ENCODE results near the gene RARB.

Gene RARB

DNA sequence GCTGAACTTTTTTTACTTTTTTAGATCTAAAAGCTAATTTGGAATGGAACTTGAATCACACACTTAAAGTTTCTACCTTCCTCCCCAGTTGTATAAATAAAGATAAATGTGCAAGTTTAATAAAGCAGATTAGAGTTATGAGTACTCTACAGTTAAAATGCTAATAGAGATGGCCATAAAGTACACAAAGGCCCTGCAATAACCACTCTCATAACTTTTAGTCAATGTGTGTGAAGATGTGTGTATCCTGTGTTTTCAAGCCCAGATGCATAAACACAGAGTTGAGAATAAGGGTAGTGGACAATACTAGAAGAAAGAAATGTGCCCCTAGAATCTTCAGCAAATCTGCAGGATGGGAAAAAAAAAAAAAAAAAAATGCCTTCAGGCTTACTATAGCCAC, 191.3 kb downstream of the RARB start:
- no peak for DNase-seq

DNA sequence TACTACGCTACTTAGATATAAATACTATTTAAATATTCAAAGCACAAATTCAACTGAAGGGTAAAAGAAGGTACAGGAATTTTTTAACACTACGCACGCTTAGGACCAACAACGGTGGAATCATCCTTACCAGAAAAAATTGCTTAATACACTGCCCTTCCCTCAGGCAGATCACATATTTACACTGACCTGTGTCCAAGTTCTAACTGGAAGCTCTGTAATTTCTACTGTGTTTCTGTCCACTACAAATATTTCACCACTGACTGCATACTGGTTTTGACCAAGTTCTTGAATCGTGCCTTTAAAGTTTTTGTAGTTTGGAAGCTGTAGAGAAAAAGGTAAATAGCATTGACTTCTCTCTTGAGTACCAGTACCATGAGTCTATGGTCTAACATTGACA, 192.4 kb downstream of the RARB start:
- no peak for DNase-seq

DNA sequence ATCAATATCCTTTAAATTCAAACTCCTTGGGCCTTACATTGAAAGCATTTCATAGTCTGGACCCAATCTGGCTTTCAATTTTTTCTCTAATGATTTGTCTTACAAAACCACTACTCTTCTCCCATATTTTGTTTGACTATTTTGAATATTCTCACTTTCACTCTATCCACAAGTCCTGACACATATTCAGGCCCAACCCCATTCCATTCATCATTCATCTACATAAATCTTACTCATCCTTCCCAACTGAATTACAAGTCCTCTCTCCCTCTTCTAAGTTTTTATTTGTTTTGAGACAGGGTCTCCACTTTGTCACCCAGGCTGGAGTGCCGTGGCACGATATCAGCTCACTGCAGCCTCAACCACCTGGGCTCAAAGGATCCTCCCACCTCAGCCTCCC, 193.0 kb downstream of the RARB start:
- DNase-seq: no peak

DNA sequence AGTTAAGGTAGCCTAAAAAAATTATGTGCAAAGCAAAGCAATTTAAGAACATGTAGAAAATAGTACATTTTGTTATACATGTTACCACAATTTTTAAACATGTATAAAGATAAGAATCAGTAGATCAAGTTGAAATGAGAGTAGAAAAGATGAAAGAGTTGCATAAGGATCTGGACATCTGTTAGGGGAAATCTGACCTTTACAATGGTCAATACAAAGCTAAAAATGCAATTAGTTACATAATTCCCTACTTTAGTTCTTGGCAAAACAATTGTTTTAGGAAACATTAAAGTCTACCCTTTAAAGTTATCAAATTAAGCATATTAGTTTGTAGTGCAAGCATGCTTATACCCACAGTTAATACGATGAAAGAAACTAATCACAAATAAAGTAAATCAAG, 203.9 kb downstream of the RARB start:
- DNase-seq: no peak

DNA sequence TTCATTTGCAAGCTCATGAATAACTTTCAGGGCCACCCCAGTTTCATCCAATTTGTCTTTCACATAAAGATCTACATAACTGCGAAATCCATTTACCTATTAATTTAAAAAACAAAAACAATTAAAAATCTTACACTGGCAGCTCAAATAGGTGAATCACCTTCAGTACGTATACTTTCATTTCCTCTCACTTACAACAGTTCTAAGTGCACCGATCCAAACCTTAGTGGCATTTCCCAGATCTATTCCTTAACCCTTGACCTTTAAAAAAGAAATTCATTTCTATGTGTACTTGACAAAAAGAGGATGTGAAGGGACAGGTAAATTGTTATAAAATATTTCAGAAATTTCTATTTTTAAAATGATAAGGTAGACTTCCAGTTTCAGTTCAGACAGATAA, 205.9 kb downstream of the RARB start:
- no peak for DNase-seq

DNA sequence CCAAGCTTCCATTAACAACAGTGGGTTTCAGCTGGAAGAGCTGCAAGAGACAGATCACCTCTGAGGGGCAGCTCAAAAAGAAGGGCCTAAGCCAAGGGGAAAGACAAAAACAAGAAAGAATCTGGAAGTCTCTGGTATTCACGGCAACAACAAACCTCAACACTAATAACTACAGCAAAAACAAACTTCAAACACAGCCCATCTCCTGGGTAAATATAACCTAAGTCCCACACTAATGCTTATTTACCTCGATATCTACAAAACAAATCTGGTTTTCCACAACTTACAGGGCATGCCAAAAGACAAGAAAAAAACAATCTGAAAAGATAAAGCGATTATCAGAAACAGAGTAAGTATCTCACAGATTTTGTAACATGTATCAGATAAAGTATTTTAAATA, 207.0 kb downstream of the RARB start:
- DNase-seq: no peak
